GM18520 (cell line): ENCODE results near the gene PRKD1.

Experiments used
- ATAC-seq: cut with Tn5 transposase; IDR thresholded peaks from one replicate; pipeline ENCODE4 v1.9.1; 2021; ENCODE audit not compliant: unreplicated experiment

Gene PRKD1

DNA sequence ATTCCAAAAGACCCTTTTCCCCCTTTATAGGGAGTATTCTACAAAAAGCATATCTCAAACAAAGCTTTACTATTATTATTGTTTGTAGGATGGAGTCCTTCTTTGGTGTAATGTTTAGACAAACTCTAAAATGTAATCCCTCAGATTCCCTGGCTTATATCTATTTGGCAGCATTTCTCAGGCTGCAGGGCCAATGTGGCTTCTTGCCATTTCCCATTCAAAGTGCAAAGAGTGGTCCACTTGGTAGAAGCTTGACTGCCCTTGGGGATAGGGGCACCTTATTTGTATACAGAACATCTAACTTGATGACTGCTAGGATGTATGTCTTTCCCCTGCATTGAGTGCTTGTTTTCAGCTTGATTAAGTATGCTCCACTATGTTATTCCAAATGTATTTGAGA lies 242.7 kb downstream of the PRKD1 start:
- no peak for ATAC-seq

GRCh38 chr14:29682789-29683188 lies 244.9 kb downstream of the PRKD1 start:
- no peak for ATAC-seq

- ATAC-seq: no peak
Measured at GRCh38 chr14:29681316-29681715, 246.3 kb downstream of the PRKD1 start.

DNA sequence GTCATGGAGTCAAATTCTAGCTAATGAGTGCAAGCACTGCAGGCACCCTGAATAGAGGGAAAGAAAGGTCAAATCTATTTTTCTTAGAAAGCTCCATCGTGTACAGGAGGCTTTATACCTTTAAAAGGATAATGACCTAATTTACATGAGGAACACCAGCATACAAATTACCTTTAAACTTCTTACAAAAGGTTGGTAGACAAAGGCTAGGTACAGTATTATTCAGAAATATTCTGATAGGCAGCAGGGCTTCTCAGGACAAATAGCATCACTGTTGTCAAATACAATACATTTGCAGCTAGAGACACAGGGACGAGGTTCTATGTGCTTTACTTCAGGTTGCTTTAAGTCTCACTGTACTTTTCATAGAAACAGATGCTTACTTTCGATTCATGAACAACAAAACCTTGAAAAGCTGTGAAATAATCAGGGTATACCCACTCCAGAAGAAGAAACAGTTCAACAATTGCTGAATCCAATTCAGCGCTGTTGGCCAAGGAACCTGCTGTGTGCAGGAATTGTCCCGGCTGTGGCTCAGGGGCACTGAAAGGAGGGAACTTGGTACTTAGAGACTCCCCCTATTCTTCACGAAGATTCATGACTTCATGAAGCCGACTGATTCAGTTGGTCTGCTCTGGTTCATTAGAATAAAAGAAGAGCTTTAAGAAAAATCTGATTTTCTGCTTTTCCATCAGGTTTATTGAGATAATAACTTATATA lies 252.9 kb downstream of the PRKD1 start:
- no peak for ATAC-seq

DNA sequence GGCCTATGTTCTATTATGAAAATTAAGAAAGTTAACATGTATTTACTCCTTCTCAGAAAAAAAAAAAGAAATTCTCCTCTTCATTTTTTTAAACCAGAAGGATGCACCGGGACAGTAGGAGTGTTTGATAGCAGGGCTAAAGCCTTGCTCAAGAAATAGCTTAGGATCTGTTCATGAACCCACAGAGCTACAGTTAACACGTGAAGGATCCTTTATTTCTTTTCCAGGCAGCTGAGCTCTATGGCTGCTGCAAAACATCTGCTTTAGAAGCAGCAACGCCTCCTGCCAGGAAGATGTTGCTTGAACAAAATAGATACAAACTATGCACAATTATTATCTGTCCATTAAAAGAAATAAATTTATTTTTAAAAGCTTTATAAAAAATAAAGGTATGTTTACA lies 254.8 kb downstream of the PRKD1 start:
- ATAC-seq: no peak

DNA sequence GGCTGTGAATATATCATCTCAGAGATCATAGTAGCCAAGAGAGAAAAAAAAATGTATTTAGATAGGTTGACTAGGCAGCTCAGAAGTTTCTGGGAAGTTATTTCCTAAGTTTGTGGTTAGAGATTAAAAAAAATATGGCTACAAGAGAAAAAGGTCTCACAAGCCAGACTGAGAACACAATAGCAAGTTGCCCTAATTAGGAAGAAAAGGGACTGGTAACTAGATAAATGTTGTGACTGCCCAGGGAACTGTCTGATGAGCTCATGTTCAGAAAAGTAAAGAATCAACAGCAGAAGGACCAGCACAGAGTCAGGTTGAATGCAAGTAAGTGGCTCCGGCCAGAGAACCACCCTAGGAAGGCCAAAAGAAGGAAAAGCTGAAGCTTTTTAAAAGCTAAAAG lies 256.6 kb downstream of the PRKD1 start:
- ATAC-seq: no peak

DNA sequence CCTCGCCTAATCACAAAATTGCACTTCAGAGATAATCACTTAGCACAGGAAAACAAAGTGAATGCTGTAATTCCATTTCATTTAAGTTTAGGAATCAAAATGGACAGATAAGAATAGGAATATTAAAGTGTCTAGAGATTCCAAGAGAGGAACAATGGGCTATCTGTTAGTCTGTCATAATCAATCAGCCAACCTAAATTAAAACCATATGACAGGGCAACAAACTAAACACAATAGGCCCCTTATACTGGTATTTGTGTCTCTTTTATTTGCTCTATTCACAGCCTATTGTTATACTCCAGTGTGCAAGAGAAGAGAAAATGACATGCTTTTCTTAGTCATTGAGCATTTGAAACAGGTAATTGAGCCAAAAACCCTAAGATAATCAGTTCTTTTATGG lies 259.4 kb downstream of the PRKD1 start:
- no peak for ATAC-seq

DNA sequence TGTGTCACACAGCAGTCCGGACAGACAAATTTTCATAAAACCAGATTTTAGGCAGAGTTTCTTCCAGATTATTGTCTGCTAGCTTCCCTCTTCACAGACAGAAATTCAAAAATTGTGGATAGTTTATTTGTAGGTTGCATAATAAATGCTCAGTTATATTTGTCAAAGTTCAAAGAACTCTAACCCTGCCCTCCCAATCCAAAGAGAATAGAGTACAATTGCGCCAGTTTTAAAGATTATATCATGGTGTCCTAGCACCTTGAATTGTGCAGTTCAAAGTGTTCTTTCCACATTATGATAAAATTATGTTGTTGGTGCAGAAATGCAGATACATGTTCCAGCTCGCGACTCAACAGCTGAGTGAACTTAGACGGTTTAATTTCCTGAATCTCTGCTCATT lies 263.1 kb downstream of the PRKD1 start:
- no peak for ATAC-seq

DNA sequence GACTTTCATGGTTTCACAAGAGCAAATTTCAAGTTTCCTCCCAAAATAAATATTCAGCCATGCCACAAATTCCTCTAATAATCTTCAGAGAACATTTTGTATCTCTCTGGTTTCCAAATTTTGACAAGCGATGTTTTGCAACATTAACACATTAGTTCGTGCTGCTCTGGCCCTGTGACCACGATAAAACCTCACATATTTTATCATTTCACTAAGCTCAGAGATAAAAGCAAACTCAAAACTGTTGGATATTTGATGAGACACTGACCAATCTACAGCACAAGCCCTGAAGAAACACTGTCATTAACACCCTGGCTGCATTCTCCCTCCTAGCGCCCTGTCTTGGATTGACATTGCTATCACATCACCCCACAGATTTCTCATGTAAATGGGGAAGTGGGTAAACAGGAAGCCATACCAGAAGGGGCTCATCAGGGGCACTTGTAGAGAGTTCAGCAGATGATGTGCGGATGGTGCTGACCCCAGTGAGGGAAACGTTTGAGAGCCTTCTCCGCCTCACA lies 264.3 kb downstream of the PRKD1 start:
- ATAC-seq: no peak

GRCh38 chr14:29654901-29655550 lies 272.6 kb downstream of the PRKD1 start:
- no peak for ATAC-seq

DNA sequence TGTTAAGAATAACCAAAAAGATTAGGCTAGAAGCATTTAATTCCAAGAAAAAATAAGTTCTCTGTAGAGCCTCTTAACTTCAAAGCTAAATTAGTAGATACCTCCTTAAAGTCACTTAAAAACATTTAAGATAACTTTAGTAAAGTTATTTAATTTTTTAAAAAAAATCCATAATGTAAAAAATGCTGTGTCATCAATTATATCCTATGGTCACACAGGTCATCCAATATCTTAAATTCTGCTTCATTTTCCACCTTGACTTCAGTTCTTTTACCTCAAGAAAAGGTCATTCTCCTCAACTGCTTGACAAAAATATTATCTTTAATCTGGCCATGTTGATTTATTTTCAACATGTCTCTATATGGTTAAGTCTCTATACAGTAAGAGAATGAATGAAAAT lies 274.3 kb downstream of the PRKD1 start:
- ATAC-seq: no peak

DNA sequence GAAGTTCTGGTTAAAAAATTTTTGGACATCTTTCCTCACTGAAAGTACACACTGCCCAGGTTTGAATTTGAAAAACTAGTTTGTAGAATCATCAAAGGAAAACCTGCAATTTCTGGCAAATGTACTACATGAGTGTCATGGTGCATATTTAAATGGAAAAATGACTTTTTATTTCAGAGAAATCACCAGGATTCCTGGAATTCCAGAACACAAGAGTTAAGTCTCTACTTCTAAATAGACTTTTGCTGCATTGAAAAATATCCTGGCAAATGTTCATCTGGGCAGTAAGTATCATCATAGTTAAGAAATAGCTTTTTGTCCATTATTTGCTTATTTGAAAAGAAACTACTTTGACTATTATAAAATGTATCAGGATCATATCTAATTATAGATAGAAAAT lies 275.1 kb downstream of the PRKD1 start:
- ATAC-seq: no peak

- ATAC-seq: no peak
Measured at GRCh38 chr14:29650554-29651269, 276.9 kb downstream of the PRKD1 start.

GRCh38 chr14:29649170-29649569 lies 278.5 kb downstream of the PRKD1 start:
- no peak for ATAC-seq

DNA sequence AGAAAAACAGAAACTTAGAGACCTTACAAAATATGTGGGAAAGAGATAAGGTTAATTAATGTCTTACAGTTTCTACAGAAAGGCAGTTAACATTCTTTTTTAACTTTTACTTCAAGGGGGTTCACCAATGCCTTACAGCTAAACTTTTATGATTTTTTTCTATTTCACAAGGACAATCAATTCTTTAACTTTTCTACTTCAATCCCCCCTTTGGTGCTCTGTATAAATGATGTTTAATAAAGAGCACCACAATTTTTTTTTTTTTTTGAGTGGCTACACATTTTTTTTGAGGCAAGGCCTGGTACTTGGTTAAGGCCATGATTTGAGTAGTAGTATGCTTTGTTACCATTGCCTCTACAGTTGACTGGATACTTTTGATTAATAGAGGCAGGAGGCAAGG lies 279.6 kb downstream of the PRKD1 start:
- no peak for ATAC-seq

DNA sequence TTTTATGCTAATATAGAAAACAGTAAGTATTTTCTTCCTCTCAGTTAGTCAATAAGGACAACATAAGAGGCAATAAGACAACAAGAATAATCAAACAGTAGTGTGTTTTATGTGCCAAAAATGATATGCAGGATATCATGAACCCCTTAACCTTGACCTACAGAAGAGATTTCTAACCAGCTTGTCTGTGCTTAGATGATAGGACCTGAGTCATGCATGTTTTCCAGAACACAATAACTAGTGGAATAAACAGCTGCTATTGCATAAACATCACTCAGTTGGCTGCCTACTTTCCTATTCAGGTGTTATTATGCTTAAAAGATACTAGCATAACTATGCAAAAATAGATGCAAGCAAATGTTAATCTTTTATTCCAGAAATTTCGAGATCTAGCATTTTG lies 282.5 kb downstream of the PRKD1 start:
- no peak for ATAC-seq

DNA sequence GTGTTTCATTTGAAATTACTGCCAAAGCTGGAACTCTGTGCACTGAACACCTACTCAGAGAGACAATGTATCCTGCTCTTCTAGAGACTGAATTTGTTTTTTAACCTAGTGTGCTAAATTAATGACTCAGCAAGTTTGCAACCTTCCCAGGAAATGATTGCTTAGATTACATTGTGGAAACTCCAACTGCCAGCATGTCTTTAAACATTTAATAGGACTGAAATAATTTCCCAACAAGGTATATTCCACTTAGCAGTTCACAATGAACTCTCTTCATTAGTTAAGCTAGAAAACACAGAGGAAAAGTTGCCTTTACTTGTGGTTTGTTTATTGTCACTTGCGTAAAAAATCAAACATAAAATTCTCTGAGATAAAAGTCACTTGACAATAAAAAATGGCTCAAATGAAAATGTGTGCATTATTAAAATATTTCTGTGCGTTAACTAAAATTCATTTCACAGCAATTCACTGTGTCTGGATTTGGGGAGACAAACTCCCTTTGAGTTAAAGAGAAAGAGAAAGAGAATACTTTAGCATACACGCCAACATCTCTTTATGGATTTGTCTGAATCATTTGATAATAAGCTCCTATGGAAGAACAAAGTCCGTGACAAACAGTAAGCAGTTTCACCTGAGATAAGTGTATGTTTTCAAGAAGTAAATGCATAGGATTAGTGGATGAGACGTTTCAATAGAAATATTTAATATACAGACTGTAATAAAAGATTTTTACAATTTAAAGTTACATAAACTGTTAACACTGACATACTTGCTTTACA lies 284.0 kb downstream of the PRKD1 start:
- no peak for ATAC-seq

DNA sequence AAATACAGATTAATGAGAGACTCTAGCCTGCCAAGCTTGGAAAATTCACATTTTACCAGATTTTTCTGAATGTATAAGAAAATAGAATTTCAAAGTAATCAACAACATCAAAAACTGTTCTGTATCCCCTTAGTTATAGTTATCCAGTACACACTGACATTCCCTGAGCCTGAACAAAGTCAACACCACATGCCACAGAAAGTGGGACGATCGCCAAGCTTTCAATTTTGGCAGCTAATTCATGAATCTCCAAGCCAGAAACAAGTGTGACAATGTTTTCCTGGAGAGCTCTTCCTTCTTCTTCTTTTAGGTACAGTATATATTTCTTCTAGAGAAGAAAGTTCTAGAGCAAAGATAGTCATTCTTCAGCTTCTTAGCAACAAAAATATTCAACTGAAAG lies 290.2 kb downstream of the PRKD1 start:
- ATAC-seq: no peak

DNA sequence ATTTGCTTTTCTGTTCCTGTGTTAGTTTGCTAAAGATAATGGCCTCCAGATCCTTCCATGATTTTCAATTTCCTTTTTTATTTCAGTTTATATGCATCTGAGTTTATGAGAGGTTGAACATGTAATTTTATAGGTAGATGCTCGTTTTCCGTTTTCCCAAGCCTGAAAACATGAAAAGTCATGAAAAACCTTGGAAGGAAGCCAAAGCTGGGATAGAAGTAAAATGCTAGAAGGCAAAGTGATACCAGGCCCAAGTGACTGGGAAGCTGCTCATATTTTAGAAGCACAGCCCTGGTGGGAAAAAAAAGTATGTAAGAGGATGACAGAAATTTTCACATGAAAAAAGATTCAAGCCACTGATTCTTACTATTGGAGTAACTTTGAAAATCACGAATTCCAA lies 290.8 kb downstream of the PRKD1 start:
- ATAC-seq: no peak

- ATAC-seq: no peak
Measured at GRCh38 chr14:29630566-29631160, 297.0 kb downstream of the PRKD1 start.

DNA sequence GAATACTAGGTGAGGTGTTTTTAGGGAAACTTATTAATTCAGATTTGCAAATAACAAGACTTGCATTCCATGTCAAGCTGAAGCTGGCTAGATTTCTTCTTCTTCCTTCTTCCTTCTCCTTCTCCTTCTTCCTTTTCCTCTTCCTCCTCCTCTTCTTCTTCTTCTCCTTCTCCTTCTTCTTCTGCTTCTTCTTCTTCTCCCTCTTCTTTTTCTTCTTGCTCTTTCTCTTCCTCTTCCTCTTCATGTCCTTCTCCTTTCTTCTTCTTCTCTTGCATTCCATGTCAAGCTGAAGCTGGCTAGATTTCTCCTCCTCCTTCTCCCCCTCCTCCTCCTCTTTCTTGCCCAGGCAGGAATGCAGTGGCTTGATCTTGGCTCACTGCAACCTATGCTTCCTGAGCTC lies 297.8 kb downstream of the PRKD1 start:
- ATAC-seq: no peak
